NT2/D1 (cell line): ENCODE measurements around the gene LHFPL3.

Experiments
- SUZ12 ChIP-seq: IDR thresholded peaks from 2 replicates; pipeline ENCODE4 v1.6.1; 2011; ENCODE audit not compliant: insufficient read length, insufficient read depth; ENCODE audit errors: extremely low read depth
- YY1 ChIP-seq: IDR thresholded peaks from 2 replicates; pipeline ENCODE4 v1.6.1; 2011; ENCODE audit not compliant: insufficient read length, insufficient read depth

- no peak for TF ChIP-seq YY1
- no peak for TF ChIP-seq SUZ12
Observed at GRCh38 chr7:104664648-104665047, 336.2 kb downstream of the LHFPL3 start.
